Left colon (tissue), 2 donors: ENCODE data around the gene DAP. TPM values are rescaled to one million over a fixed set of nuclear protein-coding genes. Genes with fewer than 3 reads are reported as not detected.

Source experiments
- ATAC-seq: fragments of 200-7000 bp; cut with Tn5 transposase; one replicate; pipeline ENCODE4 v1.9.1; 2020; ENCODE audit warnings: mild to moderate bottlenecking, moderate library complexity
- DNase-seq, 2 donors: peaks; one replicate each; pipeline ENCODE4 v3.0.0-alpha.2; 2020
- intact Hi-C, 2 donors: fragments of 100-400 bp; cut with DNase I in 1 of 2; cut with micrococcal nuclease in 1 of 2; formaldehyde crosslinking; loops; one replicate each; pipeline versions ENCODE4 v1.11.2 to v1.14.0; 2022; cut with DNase I, micrococcal nuclease
- total RNA-seq, 2 donors: library from RNA; stranded (reverse); fragmentation: NEBNext Ultra II Directional; extraction: Animal tissue kit (Norgen Biotek cat#: 25700); gene quantifications; one replicate each; pipeline ENCODE4 v1.2.1, GENCODE V29; 2021
- donor health status: DM: no; HTN: no; CAD: no.
- donor health status: DM: yes; HTN: yes; CAD: no.

Gene DAP
- total RNA-seq, 2 donors from 2014 or later, result 125 TPM

DNA sequence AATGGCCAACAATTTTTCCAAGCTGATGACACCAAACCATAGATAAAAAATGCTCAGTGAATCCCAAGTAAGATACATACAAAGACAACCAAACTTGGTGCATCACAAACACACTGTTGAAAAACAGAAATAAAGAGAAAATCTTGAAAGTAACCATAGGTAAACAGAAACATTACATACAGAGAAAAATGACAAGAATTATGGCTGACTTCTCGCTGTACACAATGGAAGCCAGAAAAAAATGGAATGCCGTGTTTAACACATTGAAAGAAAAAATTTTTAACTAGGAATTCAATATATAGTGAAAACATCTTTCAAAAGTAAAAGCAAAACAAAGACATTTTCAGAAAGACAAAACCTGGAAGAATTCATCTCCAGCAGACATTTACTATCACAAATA lies 20.6 kb downstream of the DAP start:
- no peak for ATAC-seq
- no peak for DNase-seq

DNA sequence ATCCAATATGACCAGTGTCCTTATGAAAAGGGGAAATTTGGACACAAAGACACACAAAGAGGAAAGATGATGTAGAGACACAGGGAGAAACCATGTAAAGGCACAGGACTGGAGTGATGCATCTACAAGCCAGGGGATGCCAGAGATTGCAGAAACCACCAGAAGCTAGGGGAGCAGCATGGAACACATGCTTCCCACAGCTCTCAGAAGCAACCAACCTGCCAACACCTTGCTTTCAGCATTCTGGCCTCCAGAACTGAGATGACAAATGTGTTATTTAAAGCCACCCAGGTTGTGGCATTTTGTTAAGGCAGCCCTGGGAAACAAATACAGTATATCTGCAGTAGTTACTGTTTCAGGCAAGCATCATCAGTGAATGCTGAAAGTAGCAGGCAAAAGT lies 23.2 kb downstream of the DAP start:
- no peak for ATAC-seq
- intact Hi-C loops, result no loop called here
- no peak for DNase-seq

More for the DNA sequence above, 20.6 kb downstream of the DAP start:
- intact Hi-C loops, result no loop called here

DNA sequence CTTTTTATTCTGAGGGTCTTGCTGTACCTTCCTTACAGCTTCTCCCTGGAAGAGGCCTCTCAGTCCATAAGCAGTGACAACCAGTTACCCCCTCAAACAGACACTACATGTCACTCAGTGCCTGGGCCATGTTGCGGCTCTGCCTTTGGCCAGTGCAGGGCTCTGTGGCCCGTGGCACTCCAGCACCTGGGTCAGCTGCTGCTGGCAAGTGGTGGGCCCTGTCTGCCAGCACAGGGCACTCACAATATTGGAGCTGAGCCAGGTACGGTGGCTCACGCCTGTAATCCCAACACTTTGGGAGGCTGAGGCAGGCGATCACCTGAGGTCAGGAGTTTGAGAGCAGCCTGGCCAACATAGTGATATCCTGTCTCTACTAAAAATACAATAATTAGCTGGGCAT lies 24.2 kb downstream of the DAP start:
- intact Hi-C loops, result no loop called here
- DNase-seq (no peak), ATAC-seq (no peak)

DNA sequence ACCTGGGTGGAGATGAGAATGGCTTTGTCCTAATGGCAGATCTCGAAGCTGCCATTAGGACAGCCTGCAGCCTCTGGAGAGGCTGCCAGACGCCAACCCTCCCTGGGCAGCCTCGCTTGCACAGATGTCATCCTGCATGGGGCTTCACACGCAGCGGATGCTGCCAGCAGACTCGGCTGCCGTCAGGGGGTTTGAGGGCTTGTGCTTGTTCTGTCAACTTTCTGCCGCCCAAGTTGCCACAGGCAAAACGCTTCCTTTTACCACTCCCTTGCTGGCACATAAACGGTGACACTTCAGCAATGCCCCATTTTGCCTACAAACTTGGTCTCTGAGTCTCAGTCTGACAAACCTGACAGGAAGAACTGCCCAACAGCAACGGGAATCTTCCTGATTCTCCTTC lies 24.7 kb downstream of the DAP start:
- DNase-seq (no peak), ATAC-seq (no peak)
- intact Hi-C loops, result no loop called here

DNA sequence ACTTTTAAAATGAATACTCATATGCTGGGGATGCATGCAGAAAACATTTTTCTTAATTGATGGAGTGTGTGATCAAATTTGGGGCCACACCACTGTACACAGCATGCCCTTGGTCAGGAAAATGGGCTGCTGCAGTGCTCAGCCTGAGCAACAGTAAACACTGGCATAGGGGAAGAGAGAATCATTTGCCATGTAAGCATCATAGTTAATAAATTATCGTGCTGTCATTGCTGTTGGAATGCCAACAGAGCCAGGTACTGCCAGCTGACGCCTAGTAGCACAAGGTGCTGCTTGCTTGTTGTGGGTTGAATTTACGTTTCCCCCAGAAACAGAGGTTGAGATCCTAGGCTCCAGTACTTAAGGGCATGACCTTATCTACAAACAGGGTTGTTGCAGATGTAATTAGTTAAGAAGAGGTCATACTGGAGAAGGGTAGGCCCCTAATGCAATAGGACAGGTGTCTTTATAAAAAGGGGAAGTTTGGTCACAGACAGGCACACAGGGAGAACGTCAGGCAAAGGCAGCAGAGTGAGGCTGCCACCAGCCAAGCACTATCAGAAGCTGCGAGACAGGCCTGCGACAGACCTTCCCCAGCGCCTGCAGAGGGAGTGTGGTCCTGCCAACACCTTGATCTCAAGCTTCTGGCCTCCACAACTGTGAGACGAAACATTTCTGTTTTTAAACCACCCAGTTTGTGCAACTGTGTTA lies 25.3 kb downstream of the DAP start:
- no peak for DNase-seq
- intact Hi-C loops, result no loop called here
- ATAC-seq, result no peak

DNA sequence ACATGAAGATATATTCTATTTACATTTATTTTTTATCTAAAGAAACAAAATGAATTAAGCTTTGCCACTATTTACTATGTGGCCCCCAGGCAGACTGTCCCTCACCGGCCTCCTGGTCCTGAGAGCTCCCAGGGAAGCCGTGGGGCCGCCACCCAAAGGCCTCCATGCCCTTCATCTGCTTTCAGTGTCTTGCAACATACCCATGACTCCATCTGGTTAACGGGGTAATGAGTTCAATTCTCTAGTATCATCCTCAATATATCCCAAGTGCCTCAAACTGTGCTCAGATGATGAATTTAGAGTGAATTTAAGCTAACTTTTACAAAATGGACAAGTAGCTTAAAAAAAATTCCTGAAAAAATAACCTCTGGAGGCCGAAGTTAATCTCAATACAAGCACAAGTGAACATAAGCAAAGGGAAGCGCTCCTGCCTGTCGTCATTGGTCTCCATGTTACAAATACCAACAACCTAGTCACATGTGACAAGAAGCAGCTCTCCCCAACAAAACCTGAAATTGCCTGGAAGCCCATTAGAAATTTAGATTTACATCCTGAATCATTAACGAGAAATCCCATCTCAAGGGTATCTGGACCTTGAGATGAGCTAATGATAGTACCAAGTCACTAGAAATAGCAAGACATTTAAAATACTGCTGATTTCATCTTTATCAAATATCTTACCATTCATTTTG lies 26.1 kb downstream of the DAP start:
- ATAC-seq, result no peak
- intact Hi-C loops, result no loop called here
- DNase-seq, result no peak

DNA sequence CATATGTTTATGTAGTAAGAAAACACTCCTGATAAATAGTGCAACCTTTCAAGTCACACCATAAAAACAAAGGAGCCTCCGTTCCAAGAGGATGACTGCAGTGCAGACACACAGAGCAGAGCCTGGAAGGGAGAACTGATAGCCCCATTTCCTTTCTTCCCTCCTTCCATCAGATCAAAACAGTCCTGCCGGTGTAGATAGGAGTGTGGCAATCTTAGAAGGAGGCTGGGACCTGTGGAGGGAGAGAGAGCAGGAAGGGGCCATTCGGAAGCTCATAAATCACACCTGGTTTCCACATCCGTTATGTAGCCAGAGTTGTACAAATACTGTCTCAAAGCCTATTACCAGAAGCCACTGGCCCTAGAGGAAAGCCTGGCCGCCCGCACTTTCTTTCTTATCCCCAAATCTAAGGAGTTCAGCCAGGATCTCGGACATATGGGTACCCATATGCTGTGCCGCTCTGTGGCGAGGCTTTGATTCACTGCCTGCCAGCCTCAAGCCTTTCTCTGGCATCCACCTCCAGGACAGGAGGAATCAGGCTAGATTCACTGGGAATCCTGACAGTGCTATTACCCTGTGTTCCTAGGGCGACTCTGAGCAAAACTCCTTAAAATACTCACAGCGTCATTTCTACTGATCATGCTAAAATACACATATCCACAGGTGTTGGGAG lies 26.9 kb downstream of the DAP start:
- ATAC-seq (no peak), DNase-seq (no peak)
- intact Hi-C loops, result no loop called here

DNA sequence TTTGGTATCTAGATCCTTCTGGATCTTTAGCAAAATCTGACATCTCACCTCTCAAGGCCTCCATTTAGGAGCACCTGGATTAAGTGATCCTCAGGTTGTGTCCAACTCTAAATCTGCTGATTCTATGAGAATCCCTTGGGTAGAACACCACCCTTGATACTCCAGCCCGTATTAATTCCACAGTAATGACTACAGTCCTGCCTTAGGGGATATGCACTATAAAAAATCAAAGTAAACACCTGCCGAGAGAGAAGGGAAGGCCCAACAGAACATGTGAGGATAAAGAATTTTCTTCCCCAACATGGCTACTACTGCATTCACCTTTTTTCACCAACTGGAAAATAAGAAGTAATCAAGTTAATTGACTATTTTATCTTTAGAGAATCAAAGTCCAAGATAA lies 27.6 kb downstream of the DAP start:
- DNase-seq (no peak), ATAC-seq (no peak)
- intact Hi-C loops, result no loop called here

DNA sequence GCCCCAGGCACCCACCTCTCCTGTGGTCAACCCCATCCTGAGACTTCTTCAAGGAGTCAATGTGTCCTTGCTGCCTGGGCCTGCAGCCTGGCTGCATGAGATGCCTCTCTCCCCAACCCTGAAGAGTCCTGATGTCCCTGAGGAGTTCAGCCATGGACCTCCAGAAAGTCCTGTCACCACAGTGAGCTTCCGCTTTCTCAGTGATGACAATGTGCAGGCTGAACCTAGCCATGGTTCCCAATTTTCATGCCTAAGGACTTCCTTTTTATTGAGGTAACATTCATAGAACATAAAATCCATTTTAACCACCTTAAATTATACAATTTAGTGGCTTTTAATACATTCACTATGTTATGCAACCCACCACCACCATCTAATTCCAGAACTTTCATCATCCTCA lies 29.1 kb downstream of the DAP start:
- intact Hi-C loops, result no loop called here
- ATAC-seq (no peak), DNase-seq (no peak)

DNA sequence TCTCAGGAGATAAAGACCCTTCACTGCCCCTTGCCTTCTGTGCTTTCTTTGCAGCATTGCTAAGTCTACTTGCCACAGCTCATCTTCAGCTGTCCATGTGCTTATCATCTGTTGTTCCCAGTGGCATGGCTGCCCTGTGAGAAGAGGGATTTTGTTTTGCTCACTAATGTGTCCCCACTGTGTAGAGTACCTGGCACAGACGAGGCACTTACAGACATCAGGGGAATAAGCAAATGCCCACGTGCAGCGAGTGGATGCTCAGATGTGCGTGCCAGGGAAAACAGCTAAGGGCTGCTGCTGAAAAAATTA lies 31.0 kb downstream of the DAP start:
- no peak for ATAC-seq
- no peak for DNase-seq
- intact Hi-C loops, result no loop called here

DNA sequence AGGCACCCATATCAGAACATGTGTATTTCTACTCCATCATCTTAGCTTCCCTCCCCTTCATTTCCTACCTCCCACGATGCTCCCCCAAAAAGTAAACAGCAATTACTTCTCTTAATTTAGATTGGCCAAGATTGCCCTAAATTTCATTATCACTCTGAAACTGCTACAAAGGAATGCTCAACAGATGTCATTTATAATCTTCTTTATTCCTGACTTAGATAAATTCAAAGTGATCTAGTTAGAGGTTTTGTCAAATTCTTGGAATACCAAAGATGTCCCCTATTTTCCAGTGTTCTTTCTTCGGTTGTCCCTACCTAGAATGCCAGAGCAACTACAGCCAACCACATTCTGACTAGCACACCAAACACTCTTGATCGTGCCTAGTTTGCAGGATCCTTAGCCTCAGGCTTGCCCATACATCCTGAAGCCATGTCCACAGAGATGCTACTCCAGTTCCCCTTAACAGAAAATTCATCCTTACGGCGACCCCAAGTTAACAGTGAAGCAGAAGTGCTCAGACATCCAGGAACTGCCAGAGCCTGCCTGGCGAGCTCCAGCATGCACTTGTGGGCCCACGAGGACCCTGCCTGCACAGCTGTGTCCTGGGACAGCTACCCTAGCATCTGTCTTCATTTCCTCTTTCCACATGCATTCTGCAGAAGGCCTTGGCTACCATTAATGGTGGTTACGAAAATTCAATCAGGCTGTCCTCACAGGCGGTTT lies 31.6 kb downstream of the DAP start:
- no peak for ATAC-seq
- no peak for DNase-seq
- intact Hi-C loops, result no loop called here

DNA sequence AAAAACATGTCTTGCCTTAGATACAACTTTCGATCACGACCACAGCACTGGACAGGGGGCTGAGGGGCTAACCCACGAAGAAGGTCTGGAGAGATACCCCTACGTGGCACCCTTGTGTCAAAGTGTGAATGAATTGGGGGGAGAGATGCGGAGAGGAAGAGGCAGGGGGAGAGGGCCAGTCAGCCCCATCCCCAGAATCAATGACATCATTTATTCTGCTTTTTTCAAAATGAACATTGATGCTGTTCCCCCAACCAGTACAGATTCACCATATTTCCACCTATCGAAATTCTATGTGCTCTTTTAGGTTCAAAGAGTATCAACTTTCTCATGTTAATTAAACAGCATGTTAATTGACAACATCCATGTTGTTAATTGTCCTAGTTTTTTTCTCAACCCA lies 32.4 kb downstream of the DAP start:
- ATAC-seq (no peak), DNase-seq (no peak)
- intact Hi-C loops, result no loop called here

DNA sequence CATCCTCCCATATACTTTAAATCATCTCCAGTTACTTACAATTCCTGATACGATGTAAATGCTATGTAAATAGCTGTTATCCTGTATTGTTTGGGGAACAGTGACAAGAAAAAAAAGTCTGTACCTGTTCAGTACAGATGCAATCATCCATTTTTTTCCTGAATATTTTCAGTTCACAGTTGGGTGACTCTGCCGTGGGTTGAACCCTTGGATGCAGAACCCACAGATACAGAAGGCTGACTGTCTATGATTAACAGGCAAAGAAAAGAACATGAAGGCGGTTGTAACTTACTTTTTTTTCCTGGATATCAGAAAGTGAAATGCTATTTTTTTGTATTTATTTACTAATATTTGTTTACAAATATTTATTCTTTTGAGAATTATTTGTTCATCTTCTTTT lies 33.2 kb downstream of the DAP start:
- DNase-seq (no peak), ATAC-seq (no peak)
- intact Hi-C loops, result no loop called here

DNA sequence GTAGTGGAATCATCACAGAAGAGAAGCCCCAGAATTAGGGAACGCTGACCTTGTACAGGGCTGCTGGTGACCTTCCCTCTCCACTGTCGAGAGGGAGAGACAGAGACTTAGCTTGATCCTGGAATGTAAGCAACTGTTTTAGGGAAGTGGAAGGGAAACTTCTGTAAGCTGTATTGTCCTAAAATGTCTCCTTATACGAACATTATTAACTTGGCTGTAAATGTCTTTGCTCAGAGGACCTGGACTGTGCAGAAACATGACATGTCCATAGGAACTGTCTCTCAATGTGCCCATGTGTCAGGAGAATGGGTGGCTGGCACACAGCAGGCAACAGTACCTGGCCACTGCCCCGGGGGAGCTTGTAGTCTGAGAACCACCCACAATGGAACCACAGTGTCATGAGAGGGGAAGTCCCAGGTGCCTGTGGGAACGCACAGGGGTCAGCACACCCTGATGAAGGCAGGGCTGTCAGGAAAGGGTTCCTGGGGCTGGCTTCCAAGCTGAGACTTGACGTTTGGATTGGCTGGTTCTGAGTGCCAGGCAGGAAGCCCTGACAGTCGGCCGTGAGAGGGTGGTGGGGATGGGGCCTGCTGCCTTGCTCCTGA lies 34.0 kb downstream of the DAP start:
- no peak for DNase-seq
- intact Hi-C loops, result no loop called here
- no peak for ATAC-seq

DNA sequence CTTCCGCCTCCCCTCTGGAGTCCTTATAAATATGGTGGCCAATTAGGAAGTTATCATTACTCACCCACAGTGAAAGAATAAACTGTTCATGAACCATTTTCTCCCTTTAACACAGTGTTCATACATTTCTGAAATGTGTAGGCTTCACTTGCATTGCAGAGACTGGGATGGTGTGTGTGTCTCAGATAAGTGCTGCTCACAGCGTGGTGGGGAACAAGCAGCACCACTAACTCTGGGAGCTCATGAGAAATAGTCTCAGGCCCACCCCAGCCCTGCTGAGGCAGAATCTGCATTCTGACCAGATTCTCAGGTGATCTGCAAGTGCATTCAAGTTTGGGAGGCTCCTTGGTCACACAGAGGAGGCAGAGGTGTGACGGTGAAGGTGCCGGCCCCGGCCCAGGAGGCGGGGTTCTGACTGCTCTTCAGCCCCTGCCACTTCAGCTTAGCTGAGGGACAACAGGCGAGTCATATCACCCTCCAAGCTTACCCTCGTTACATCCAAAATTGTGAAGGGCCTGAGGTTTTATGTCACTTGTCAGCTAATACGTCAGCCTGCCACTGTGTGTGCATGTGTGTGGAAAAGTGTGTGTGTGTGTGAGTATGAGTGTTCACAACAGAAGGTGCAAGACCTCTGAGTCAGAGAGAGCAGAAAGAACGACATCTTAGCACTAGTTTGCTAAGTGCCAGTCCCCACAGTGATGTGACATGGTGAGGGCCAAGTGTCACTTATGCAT lies 34.7 kb downstream of the DAP start:
- ATAC-seq (no peak), DNase-seq (no peak)
- intact Hi-C loops, result no loop called here

DNA sequence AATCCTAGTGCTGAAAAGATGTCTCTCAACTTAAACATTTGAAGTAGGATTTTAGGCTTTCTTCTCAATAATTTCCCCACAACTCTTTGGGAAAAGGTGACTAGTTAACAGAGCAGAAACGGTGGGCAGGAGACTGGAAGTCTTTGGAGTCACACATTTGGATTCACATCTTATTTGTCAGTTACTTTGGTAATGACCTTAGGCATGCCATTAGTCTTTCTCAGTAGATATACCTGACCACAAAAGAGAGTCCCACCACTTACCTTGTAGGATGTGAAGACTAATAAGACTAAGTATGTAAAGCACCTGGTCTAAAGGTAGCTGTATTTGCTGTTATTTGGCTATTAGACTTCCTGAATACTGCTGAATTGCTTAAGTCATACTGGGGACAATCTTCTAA lies 35.4 kb downstream of the DAP start:
- no peak for ATAC-seq
- no peak for DNase-seq
- intact Hi-C loops, result no loop called here

DNA sequence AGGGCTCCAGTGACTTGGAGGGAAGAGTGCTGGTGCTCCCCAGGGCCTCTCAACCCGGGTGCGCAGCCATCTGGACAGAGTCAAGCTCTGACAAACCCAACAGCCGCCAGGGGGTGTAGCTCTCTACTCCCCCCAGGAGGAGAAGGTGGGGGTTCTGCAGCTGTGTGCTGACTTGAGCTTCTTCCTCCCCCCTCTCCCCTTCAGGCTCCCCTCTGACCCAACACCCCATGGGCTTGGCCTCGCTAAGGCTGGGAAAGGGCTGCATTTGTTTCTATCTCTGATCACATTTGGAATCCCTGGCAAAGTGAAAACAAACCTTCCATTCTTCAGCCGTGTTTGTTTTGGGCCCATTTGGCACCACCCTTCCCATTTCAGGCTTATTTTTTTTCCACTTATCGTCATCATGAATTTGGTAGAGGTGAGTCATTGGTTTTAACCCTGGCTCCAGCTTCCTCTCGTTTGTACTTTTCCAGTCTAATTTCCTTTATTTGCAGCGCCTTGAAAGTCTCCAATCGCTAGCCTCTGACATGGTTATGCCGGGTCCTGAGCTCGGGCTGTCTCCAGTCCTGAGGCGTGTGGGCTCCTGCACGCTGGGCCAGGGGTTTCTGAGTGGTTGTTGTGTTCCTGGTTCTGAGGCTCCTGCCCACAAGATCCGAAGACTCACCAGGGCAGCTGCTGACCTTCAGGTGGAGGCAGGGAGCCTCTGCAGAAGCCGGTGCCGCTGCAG lies 36.1 kb downstream of the DAP start:
- peak; percentile 64 for ATAC-seq
- DNase-seq, result peak in 1 of 2 donors; percentile 34
- intact Hi-C loops, result no loop called here

DNA sequence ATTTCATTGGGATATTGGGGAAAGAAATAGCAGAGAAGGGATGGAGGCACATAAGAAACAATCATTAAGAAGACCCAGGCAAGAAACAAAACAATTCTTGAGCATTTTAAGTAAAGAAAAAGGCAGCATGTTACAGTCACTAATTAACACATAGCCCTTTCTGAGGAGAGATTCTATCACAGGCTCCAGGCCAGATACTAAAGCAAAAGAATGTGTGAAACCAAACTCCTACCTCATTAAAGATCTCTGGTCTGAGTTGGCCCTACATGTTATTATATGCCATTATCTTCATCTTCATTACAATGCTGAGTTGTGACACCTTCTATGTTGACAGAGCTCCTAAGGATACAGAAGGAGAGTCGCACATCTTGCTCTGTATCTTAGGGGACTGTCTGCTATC lies 37.5 kb downstream of the DAP start:
- ATAC-seq (no peak), DNase-seq (no peak)
- intact Hi-C loops, result no loop called here
